ENCODE data around the gene RAB7A. TPM values are rescaled to one million over a fixed set of nuclear protein-coding genes. Genes with fewer than 3 reads are reported as not detected.

The RAB7A gene
- total and polyA plus RNA-seq, 8 donors, result 33.6 to 166 (median 103) TPM

DNA sequence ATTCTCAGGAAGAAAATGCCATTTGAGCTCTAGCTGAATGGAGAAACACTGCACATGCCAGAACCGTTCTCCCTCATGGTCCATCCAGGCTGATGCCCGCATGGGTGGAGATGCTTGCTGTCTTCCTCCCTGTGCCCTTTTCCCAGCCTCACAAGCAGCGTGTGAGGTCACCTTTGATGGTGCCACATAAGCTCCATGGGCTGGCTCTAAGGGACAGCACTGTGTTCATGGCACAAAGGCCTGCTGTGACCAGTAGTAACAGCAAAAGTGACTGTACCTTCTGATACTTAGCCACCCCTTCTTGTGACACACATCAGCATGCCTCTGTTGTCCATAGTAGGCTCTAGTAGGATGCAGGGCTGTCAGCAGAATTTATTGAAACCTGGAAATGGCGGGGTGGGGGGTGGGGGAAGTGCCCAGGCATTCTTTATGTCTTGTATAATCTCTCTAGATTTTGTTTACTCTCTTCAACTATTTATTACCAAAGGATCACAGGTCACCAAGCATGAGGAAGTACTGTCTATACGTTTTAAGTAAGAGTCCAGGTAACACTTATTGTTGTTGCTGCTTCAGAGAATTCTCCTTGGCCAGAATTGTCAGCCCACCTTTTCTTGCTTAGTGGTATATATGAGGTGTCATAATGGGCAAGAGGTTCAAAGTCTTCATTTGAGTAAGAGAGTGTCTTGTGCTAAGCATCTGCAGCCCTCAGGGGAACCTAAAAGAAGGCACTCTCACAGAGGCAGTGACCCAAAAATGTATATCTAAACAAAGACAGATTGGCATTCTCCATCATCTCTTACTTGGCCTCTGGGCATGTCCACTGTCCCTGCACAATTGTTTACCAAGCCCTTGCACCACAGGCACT, 56.5 kb downstream of the RAB7A start:
- whole genome bisulfite sequencing, 5 donors, result 71 to 77% (median 75%) methylated on average over 5 of the region's 5 CpGs
- Histone ChIP-seq H3K9me3 (no peaks in the 10 kb centered on the region), H3K4me1 (peaks cover 50 to 100% (median 79%) of the 10 kb centered on the region in 4 donors), H3K36me3 (no peaks in the 10 kb centered on the region), H3K27ac (no peak overlapping the region), H3K4me3 (no peak overlapping the region), H3K27me3 (no peaks in the 10 kb centered on the region)
- TF ChIP-seq POLR2A (IDR thresholded peaks at IDR 0.05), result no peak
- no peak for TF ChIP-seq POLR2AphosphoS5 (IDR thresholded peaks at IDR 0.05)
- TF ChIP-seq EP300 (IDR thresholded peaks at IDR 0.05), result no peak
- no peak for TF ChIP-seq CTCF (IDR thresholded peaks at IDR 0.05)
- DNase-seq, result no peak
- intact Hi-C loops (cut with DNase I; ENCODE audit: low total_unique reads), result no loop called here

DNA sequence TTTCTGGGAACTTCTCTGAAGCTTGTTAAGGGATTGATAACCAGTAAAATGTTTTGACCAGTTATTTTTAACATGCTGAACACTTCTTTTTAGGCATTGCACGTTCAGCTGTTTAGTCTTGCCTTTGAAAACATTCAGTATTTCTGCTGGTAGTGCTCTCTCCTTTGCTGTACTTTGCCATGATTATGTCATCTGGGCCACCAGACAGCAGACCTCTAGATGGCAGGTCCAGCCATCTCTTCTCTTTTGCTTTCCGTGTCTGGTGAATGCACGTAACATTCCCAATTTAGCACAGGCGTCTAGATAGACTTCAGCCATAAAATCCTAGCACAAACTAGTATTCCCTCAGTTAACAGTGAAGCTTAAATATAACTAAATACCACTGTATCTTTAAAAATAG, 57.8 kb downstream of the RAB7A start:
- no peaks in the 10 kb centered on the region for H3K27me3 ChIP-seq
- no peak for DNase-seq
- no peaks in the 10 kb centered on the region for H3K36me3 ChIP-seq
- H3K27ac ChIP-seq, result peak overlapping the region in 1 of 5 donors; percentile 10
- intact Hi-C loops (cut with DNase I; ENCODE audit: low total_unique reads), result no loop called here
- H3K4me1 ChIP-seq, result peaks cover 47 to 99% (median 81%) of the 10 kb centered on the region in 4 donors
- TF ChIP-seq POLR2A (IDR thresholded peaks at IDR 0.05) (no peak), POLR2AphosphoS5 (IDR thresholded peaks at IDR 0.05) (no peak)
- 67 to 88% (median 81%) methylated on average over 4 of the region's 4 CpGs for WGBS, 5 donors
- H3K9me3 ChIP-seq, result no peaks in the 10 kb centered on the region
- no peak overlapping the region for H3K4me3 ChIP-seq

GRCh38 chr3:128784232-128784631, 58.2 kb downstream of the RAB7A start:
- peaks cover 42 to 99% (median 80%) of the 10 kb centered on the region in 4 donors for H3K4me1 ChIP-seq
- no peaks in the 10 kb centered on the region for H3K9me3 ChIP-seq
- WGBS, 5 donors, result 64 to 79% (median 71%) methylated on average over 7 of the region's 7 CpGs
- DNase-seq, result peak in 1 of 2 donors; percentile 60
- no peaks in the 10 kb centered on the region for H3K27me3 ChIP-seq
- no peak for TF ChIP-seq POLR2AphosphoS5 (IDR thresholded peaks at IDR 0.05)
- no peak for TF ChIP-seq POLR2A (IDR thresholded peaks at IDR 0.05)
- no peak for TF ChIP-seq EP300 (IDR thresholded peaks at IDR 0.05)
- TF ChIP-seq CTCF (IDR thresholded peaks at IDR 0.05), result no peak
- H3K27ac ChIP-seq, result peak overlapping the region in 1 of 5 donors; percentile 5
- no peak overlapping the region for H3K4me3 ChIP-seq
- H3K36me3 ChIP-seq, result no peaks in the 10 kb centered on the region
- intact Hi-C loops (cut with DNase I; ENCODE audit: low total_unique reads), result no loop called here

GRCh38 chr3:128784843-128785242, 58.9 kb downstream of the RAB7A start:
- DNase-seq, result no peak
- H3K4me3 ChIP-seq, result no peak overlapping the region
- 45 to 60% (median 48%) methylated on average over 3 of the region's 3 CpGs for WGBS, 5 donors
- no peaks in the 10 kb centered on the region for H3K36me3 ChIP-seq
- no peaks in the 10 kb centered on the region for H3K9me3 ChIP-seq
- intact Hi-C loops (cut with DNase I; ENCODE audit: low total_unique reads), result no loop called here
- H3K4me1 ChIP-seq, result peaks cover 38 to 99% (median 81%) of the 10 kb centered on the region in 4 donors
- H3K27ac ChIP-seq, result peak overlapping the region in 1 of 5 donors; percentile 5
- no peaks in the 10 kb centered on the region for H3K27me3 ChIP-seq
- TF ChIP-seq POLR2AphosphoS5 (IDR thresholded peaks at IDR 0.05) (no peak), CTCF (IDR thresholded peaks at IDR 0.05) (no peak), EP300 (IDR thresholded peaks at IDR 0.05) (no peak), POLR2A (IDR thresholded peaks at IDR 0.05) (no peak)

Data from stomach (tissue), 9 donors.